SK-N-SH treated with all-trans-retinoic acid at 6 μM for 48 hours (cell line): ENCODE data around the gene ADARB2.

Experiments
- ARNTL ChIP-seq: fragments of 450-650 bp; formaldehyde crosslinking; IDR thresholded peaks from 2 replicates; pipeline ENCODE4 v1.5.0; 2020; ENCODE audit warnings: low read depth, mild to moderate bottlenecking, moderate library complexity, borderline replicate concordance
- PPARA ChIP-seq: fragments of 250-450 bp; sonication (Bioruptor Pico); IDR thresholded peaks from 2 replicates; pipeline ENCODE4 v1.5.0; 2020; ENCODE audit warnings: mild to moderate bottlenecking, borderline replicate concordance
- RARB ChIP-seq: fragments of 250-450 bp; sonication (Bioruptor Pico); IDR thresholded peaks from 2 replicates; pipeline ENCODE4 v1.8.0; 2021; ENCODE audit warnings: mild to moderate bottlenecking, moderate library complexity
- SNAI2 ChIP-seq: fragments of 250-450 bp; sonication (Bioruptor Pico); IDR thresholded peaks from 2 replicates; pipeline ENCODE4 v1.5.0; 2020; ENCODE audit warnings: mild to moderate bottlenecking, moderate library complexity
- ZNF70 ChIP-seq: fragments of 450-650 bp; formaldehyde crosslinking; IDR thresholded peaks from 2 replicates; pipeline ENCODE4 v1.5.0; 2020; ENCODE audit warnings: mild to moderate bottlenecking, moderate library complexity
- TF ChIP-seq, protein P1 (sequence below): fragments of 250-450 bp; sonication (Bioruptor Pico); IDR thresholded peaks from 2 replicates; pipeline ENCODE4 v1.5.1; 2020; ENCODE audit warnings: low read depth, mild to moderate bottlenecking, moderate library complexity
- TF ChIP-seq, protein P2 (sequence below): fragments of 250-450 bp; sonication (Bioruptor Pico); IDR thresholded peaks from 2 replicates; pipeline ENCODE4 v1.8.0; 2020; ENCODE audit warnings: mild to moderate bottlenecking, moderate library complexity, borderline replicate concordance

DNA sequence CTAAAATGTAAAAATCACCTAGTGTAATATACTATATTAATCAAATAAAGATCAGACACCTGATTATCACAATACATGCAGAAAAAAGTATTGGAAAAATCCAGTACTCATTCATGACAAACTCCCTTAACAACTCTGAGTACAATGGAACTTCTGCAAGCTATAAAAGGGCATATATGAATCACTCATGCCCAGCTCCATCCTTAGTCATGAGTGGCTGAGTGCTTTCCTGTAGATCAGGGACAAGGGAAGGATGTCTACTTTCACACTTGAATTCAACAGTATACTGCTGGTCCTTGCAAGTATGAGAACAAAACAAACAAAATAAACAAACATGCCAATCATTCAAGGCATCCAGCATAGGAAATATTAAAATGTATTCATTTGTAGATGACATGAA, 116.5 kb downstream of the ADARB2 start:
- TF ChIP-seq RARB (CRISPR knock-in tag), result no peak
- TF ChIP-seq, protein P1, sequence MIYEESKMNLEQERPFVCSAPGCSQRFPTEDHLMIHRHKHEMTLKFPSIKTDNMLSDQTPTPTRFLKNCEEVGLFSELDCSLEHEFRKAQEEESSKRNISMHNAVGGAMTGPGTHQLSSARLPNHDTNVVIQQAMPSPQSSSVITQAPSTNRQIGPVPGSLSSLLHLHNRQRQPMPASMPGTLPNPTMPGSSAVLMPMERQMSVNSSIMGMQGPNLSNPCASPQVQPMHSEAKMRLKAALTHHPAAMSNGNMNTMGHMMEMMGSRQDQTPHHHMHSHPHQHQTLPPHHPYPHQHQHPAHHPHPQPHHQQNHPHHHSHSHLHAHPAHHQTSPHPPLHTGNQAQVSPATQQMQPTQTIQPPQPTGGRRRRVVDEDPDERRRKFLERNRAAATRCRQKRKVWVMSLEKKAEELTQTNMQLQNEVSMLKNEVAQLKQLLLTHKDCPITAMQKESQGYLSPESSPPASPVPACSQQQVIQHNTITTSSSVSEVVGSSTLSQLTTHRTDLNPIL (CRISPR knock-in tag), result no peak
- TF ChIP-seq PPARA (CRISPR knock-in tag), result no peak
- no peak for TF ChIP-seq SNAI2 (CRISPR knock-in tag)
- TF ChIP-seq ZNF70 (CRISPR knock-in tag), result no peak
- no peak for TF ChIP-seq ARNTL (CRISPR knock-in tag)
- TF ChIP-seq, protein P2, sequence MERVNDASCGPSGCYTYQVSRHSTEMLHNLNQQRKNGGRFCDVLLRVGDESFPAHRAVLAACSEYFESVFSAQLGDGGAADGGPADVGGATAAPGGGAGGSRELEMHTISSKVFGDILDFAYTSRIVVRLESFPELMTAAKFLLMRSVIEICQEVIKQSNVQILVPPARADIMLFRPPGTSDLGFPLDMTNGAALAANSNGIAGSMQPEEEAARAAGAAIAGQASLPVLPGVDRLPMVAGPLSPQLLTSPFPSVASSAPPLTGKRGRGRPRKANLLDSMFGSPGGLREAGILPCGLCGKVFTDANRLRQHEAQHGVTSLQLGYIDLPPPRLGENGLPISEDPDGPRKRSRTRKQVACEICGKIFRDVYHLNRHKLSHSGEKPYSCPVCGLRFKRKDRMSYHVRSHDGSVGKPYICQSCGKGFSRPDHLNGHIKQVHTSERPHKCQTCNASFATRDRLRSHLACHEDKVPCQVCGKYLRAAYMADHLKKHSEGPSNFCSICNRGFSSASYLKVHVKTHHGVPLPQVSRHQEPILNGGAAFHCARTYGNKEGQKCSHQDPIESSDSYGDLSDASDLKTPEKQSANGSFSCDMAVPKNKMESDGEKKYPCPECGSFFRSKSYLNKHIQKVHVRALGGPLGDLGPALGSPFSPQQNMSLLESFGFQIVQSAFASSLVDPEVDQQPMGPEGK (CRISPR knock-in tag), result no peak
